H9 (cell line): ENCODE results near the gene ARHGEF33. TPM values are rescaled to one million over a fixed set of nuclear protein-coding genes. Genes with fewer than 3 reads are reported as not detected.

Experiments used
- DNase-seq: peaks from one replicate; pipeline ENCODE4 v3.0.0-alpha.2; 2017
- H2AFZ ChIP-seq: one replicate; pipeline ENCODE4 v1.6.1; 2013; ENCODE audit warnings: mild to moderate bottlenecking, low read length, control low read depth, moderate library complexity
- H2AK5ac ChIP-seq: 2 replicates; pipeline ENCODE4 v1.6.1; 2013; ENCODE audit warnings: low read length, control low read depth, mixed read lengths; ENCODE audit not compliant: insufficient read length
- H2BK120ac ChIP-seq: one replicate; pipeline ENCODE4 v1.6.1; 2013; ENCODE audit warnings: low read depth, mild to moderate bottlenecking, low read length, control low read depth, inconsistent platforms; ENCODE audit not compliant: poor library complexity, severe bottlenecking
- H2BK12ac ChIP-seq: 2 replicates; pipeline ENCODE4 v1.6.1; 2013; ENCODE audit warnings: low read length, control low read depth, mixed read lengths, low read depth; ENCODE audit not compliant: insufficient read length
- H2BK15ac ChIP-seq: 2 replicates; pipeline ENCODE4 v1.6.1; 2013; ENCODE audit warnings: low read depth, low read length, control low read depth
- H2BK20ac ChIP-seq: one replicate; pipeline ENCODE4 v1.6.1; 2013; ENCODE audit warnings: low read depth, mild to moderate bottlenecking, low read length, control low read depth, inconsistent platforms; ENCODE audit not compliant: poor library complexity, severe bottlenecking
- H2BK5ac ChIP-seq: 2 replicates; pipeline ENCODE4 v1.6.1; 2013; ENCODE audit warnings: low read length, control low read depth, mixed read lengths; ENCODE audit not compliant: insufficient read length
- H3K14ac ChIP-seq: 2 replicates; pipeline ENCODE4 v1.6.1; 2013; ENCODE audit warnings: low read length, control low read depth; ENCODE audit not compliant: insufficient read depth
- H3K18ac ChIP-seq: 2 replicates; pipeline ENCODE4 v1.6.1; 2013; ENCODE audit warnings: low read depth, mild to moderate bottlenecking, mixed read lengths, low read length, control low read depth; ENCODE audit not compliant: insufficient read length
- H3K23ac ChIP-seq: 2 replicates; pipeline ENCODE4 v1.6.1; 2013; ENCODE audit warnings: low read length, control low read depth, mixed read lengths, low read depth; ENCODE audit not compliant: insufficient read length
- H3K23me2 ChIP-seq: 2 replicates; pipeline ENCODE4 v1.6.1; 2013; ENCODE audit warnings: low read depth, mild to moderate bottlenecking, mixed read lengths, low read length, control low read depth; ENCODE audit not compliant: insufficient read length, poor library complexity, severe bottlenecking
- H3K27ac ChIP-seq: 2 replicates; pipeline ENCODE4 v1.5.1; 2013; ENCODE audit warnings: low read length, control low read depth, mixed read lengths, low read depth; ENCODE audit not compliant: insufficient read length
- H3K27me3 ChIP-seq: 2 replicates; pipeline ENCODE4 v1.6.1; 2013; ENCODE audit warnings: low read length, control low read depth, inconsistent platforms; ENCODE audit not compliant: insufficient read depth
- H3K4ac ChIP-seq: 2 replicates; pipeline ENCODE4 v1.6.1; 2013; ENCODE audit warnings: low read depth, mild to moderate bottlenecking, control low read depth, inconsistent platforms, low read length, moderate library complexity
- H3K4me1 ChIP-seq: 2 replicates; pipeline ENCODE4 v1.6.1; 2013; ENCODE audit warnings: low read length, control low read depth, inconsistent platforms; ENCODE audit not compliant: insufficient read depth
- H3K4me2 ChIP-seq: 2 replicates; pipeline ENCODE4 v1.6.1; 2013; ENCODE audit warnings: low read length, control low read depth, mixed read lengths; ENCODE audit not compliant: insufficient read length, insufficient read depth
- H3K56ac ChIP-seq: 2 replicates; pipeline ENCODE4 v1.6.1; 2013; ENCODE audit warnings: low read depth, mild to moderate bottlenecking, mixed read lengths, low read length, control low read depth; ENCODE audit not compliant: insufficient read length
- H3K79me1 ChIP-seq: 2 replicates; pipeline ENCODE4 v1.6.1; 2013; ENCODE audit warnings: low read depth, mild to moderate bottlenecking, moderate library complexity, low read length, control low read depth, inconsistent platforms; ENCODE audit not compliant: insufficient read depth, poor library complexity, severe bottlenecking
- H3K79me2 ChIP-seq: 2 replicates; pipeline ENCODE4 v1.6.1; 2013; ENCODE audit warnings: low read length, control low read depth, inconsistent platforms; ENCODE audit not compliant: insufficient read depth
- H3K9ac ChIP-seq: 2 replicates; pipeline ENCODE4 v1.6.1; 2013; ENCODE audit warnings: low read length, control low read depth, mixed read lengths; ENCODE audit not compliant: insufficient read length; ENCODE audit errors: extremely low read depth
- H3K9me3 ChIP-seq: one replicate; pipeline ENCODE4 v1.6.1; 2013; ENCODE audit warnings: low read depth, low read length, inconsistent platforms; ENCODE audit not compliant: control insufficient read depth
- H3T11ph ChIP-seq: one replicate; pipeline ENCODE4 v1.6.1; 2013; ENCODE audit warnings: mild to moderate bottlenecking, low read length, control low read depth, inconsistent platforms
- H4K20me1 ChIP-seq: one replicate; pipeline ENCODE4 v1.6.1; 2013; ENCODE audit not compliant: control insufficient read depth, insufficient read length, insufficient read depth
- H4K5ac ChIP-seq: 2 replicates; pipeline ENCODE4 v1.6.1; 2013; ENCODE audit warnings: low read depth, mild to moderate bottlenecking, mixed read lengths, low read length, control low read depth; ENCODE audit not compliant: insufficient read length
- H4K8ac ChIP-seq: replicated peaks from 2 replicates; pipeline ENCODE4 v1.6.1; 2013; ENCODE audit warnings: low read length, control low read depth, mixed read lengths, low read depth; ENCODE audit not compliant: insufficient read length
- H4K91ac ChIP-seq: 2 replicates; pipeline ENCODE4 v1.6.1; 2013; ENCODE audit warnings: low read depth, mild to moderate bottlenecking, moderate library complexity, mixed read lengths, low read length, control low read depth; ENCODE audit not compliant: insufficient read length
- H3K27ac Mint-ChIP-seq, 3 experiments: 2 replicates in 2 of 3; 3 replicates in 1 of 3; pipeline ENCODE4 v1.8.0; 2020 to 2021; ENCODE audit warnings: mixed read lengths in 3 of 3, mild to moderate bottlenecking in 1 of 3, moderate library complexity in 1 of 3
- H3K27me3 Mint-ChIP-seq: 2 replicates; pipeline ENCODE4 v1.8.0; 2021; ENCODE audit warnings: low read depth, mild to moderate bottlenecking, moderate library complexity, mixed read lengths
- H3K36me3 Mint-ChIP-seq, 3 experiments: 2 replicates in 2 of 3; 3 replicates in 1 of 3; pipeline ENCODE4 v1.8.0; 2020 to 2021; ENCODE audit warnings: low read depth in 3 of 3, mixed read lengths in 3 of 3; ENCODE audit not compliant: insufficient read depth in 1 of 3
- H3K4me1 Mint-ChIP-seq, 2 experiments: 2 replicates each; pipeline ENCODE4 v1.8.0; 2020; ENCODE audit warnings: mixed read lengths in 2 of 2
- H3K4me3 Mint-ChIP-seq, 2 experiments: 2 replicates in 1 of 2; 3 replicates in 1 of 2; pipeline ENCODE4 v1.8.0; 2020 to 2021; ENCODE audit warnings: mild to moderate bottlenecking in 2 of 2, mixed read lengths in 2 of 2, moderate library complexity in 1 of 2
- H3K9me3 Mint-ChIP-seq, 2 experiments: 2 replicates in 1 of 2; 3 replicates in 1 of 2; pipeline ENCODE4 v1.8.0; 2020; ENCODE audit warnings: mild to moderate bottlenecking in 2 of 2, mixed read lengths in 2 of 2, moderate library complexity in 1 of 2
- CTCF ChIP-seq: fragments of 200-600 bp; sonication (generic); conservative IDR thresholded peaks from 3 replicates; pipeline ENCODE4 v1.8.0; 2021; ENCODE audit warnings: antibody characterized with exemption, mild to moderate bottlenecking
- whole genome bisulfite sequencing: extraction: QIAGEN DNeasy Blood & Tissue Kit; methylation state at CpG from one replicate; pipeline ENCODE4 v1.1.7; 2013; ENCODE audit warnings: missing lambda C conversion rate, low lambda C conversion rate, mixed read lengths; ENCODE audit not compliant: insufficient read length; ENCODE audit errors: extremely low coverage; 5-methylcytosine and 5-hydroxymethylcytosine counted together
- total RNA-seq: library from RNA; stranded (reverse); gene quantifications from 2 replicates; pipeline ENCODE4 v1.2.1, GENCODE V29; 2021

Gene ARHGEF33
- total RNA-seq, 1 experiment from 2014 or later = 0.92 TPM

GRCh38 chr2:38982498-38982897 lies 92.8 kb downstream of the ARHGEF33 start:
- H2BK15ac ChIP-seq = no peak overlapping the region
- H3K27me3 ChIP-seq = no peaks in the 10 kb centered on the region
- no CpG with 5 or more reads among the region's 1 CpG for WGBS
- Mint-ChIP-seq H3K27ac (no peak overlapping the region), H3K36me3 (peaks cover 5 to 15% (median 8%) of the 10 kb centered on the region in 3 experiments), H3K27me3 (no peaks in the 10 kb centered on the region), H3K4me1 (peaks cover 11 to 15% of the 10 kb centered on the region in 2 experiments), H3K9me3 (no peaks in the 10 kb centered on the region), H3K4me3 (no peak overlapping the region)
- no peak overlapping the region for H3K18ac ChIP-seq
- H2AFZ ChIP-seq = no peak overlapping the region
- H3K4ac ChIP-seq = no peak overlapping the region
- no peak overlapping the region for H2BK5ac ChIP-seq
- no peak overlapping the region for H3K14ac ChIP-seq
- no peaks in the 10 kb centered on the region for H3K9me3 ChIP-seq
- no peak overlapping the region for H3K9ac ChIP-seq
- no peak overlapping the region for H3K23ac ChIP-seq
- no peak overlapping the region for H3K4me2 ChIP-seq
- H4K8ac ChIP-seq = no peak overlapping the region
- no peaks in the 10 kb centered on the region for H4K20me1 ChIP-seq
- no peak overlapping the region for H3T11ph ChIP-seq
- no peak overlapping the region for H2BK12ac ChIP-seq
- no peak overlapping the region for H3K56ac ChIP-seq
- H2AK5ac ChIP-seq = no peak overlapping the region
- no peak overlapping the region for H2BK20ac ChIP-seq
- no peaks in the 10 kb centered on the region for H3K79me2 ChIP-seq
- no peak overlapping the region for H3K27ac ChIP-seq
- no peaks in the 10 kb centered on the region for H3K79me1 ChIP-seq
- no peak overlapping the region for H4K91ac ChIP-seq
- peaks cover 2% of the 10 kb centered on the region; the same call in 1 of the 2 replicates for H3K4me1 ChIP-seq
- no peak overlapping the region for H2BK120ac ChIP-seq
- TF ChIP-seq CTCF = no peak
- no peak overlapping the region for H4K5ac ChIP-seq
- H3K23me2 ChIP-seq = no peaks in the 10 kb centered on the region
- DNase-seq = no peak
